HEK293 (cell line): Measurements from ENCODE around the gene LYPLAL1.

ENCODE experiments used
- CTCF ChIA-PET: fragments of 350-600 bp; formaldehyde crosslinking; extraction: SDS; loops from one replicate; lab custom pipeline; 2021; ENCODE audit warnings: antibody characterized with exemption; lab: Yijun Ruan, JAX
- POLR2A ChIA-PET: fragments of 300-600 bp; formaldehyde crosslinking; extraction: SDS; loops from one replicate; lab custom pipeline; 2020; ENCODE audit warnings: antibody characterized with exemption, inconsistent platforms; lab: Yijun Ruan, JAX
- H3K27ac ChIP-seq: fragments of 200-500 bp; sonication (Bioruptor generic); 2 replicates; pipeline ENCODE4 v1.5.1; 2014; ENCODE audit warnings: low read depth, low read length, control low read depth, inconsistent platforms; ENCODE audit errors: extremely low read depth
- H3K36me3 ChIP-seq, 2 experiments: fragments of 200-500 bp in 1 of 2; sonication (Bioruptor generic) in 1 of 2; 1 replicate in 1 of 2; 2 replicates in 1 of 2; pipeline ENCODE4 v1.5.1; 2014 to 2017; ENCODE audit warnings: inconsistent platforms in 2 of 2, low read length in 2 of 2; ENCODE audit not compliant: control insufficient read depth in 2 of 2, insufficient read depth in 1 of 2
- H3K4me1 ChIP-seq: fragments of 200-500 bp; sonication (Bioruptor generic); 2 replicates; pipeline ENCODE4 v1.5.1; 2014; ENCODE audit warnings: mild to moderate bottlenecking, low read length, inconsistent platforms; ENCODE audit not compliant: control insufficient read depth, insufficient read depth
- H3K4me3 ChIP-seq: 2 replicates; pipeline ENCODE4 v1.5.1; 2011; ENCODE audit warnings: low read depth, mild to moderate bottlenecking, control low read depth, low read length, moderate library complexity
- H3K9me3 ChIP-seq: fragments of 200-500 bp; sonication (Bioruptor generic); 2 replicates; pipeline ENCODE4 v1.5.1; 2014; ENCODE audit warnings: low read depth, low read length, inconsistent platforms; ENCODE audit not compliant: control insufficient read depth, insufficient read depth
- HOXD13 ChIP-seq: sonication (generic); formaldehyde crosslinking; IDR thresholded peaks from 2 replicates; pipeline ENCODE4 v1.8.0; 2022; ENCODE audit warnings: missing genetic modification reagents, borderline replicate concordance
- KLF7 ChIP-seq: fragments of 450-650 bp; formaldehyde crosslinking; IDR thresholded peaks from 2 replicates; pipeline ENCODE4 v1.5.1; 2016; ENCODE audit warnings: missing biosample characterization, missing genetic modification characterization, borderline replicate concordance
- MEIS1 ChIP-seq: sonication (generic); formaldehyde crosslinking; IDR thresholded peaks from 2 replicates; pipeline ENCODE4 v1.8.1; 2022; ENCODE audit warnings: missing genetic modification reagents, mild to moderate bottlenecking, borderline replicate concordance
- PRDM4 ChIP-seq: fragments of 450-650 bp; formaldehyde crosslinking; IDR thresholded peaks from 2 replicates; pipeline ENCODE4 v1.5.1; 2017; ENCODE audit warnings: missing biosample characterization, missing genetic modification characterization
- SETDB1 ChIP-seq: IDR thresholded peaks from one replicate; pipeline ENCODE4 v1.6.1; 2017; ENCODE audit warnings: mild to moderate bottlenecking, low read length, moderate library complexity, mixed read lengths; ENCODE audit not compliant: insufficient read length
- ZFP41 ChIP-seq: fragments of 450-650 bp; formaldehyde crosslinking; IDR thresholded peaks from 2 replicates; pipeline ENCODE4 v1.5.1; 2016; ENCODE audit warnings: missing biosample characterization, missing genetic modification characterization, borderline replicate concordance
- ZNF121 ChIP-seq: fragments of 450-650 bp; formaldehyde crosslinking; IDR thresholded peaks from 2 replicates; pipeline ENCODE4 v1.5.1; 2016; ENCODE audit warnings: missing biosample characterization, missing genetic modification characterization
- ZNF175 ChIP-seq: fragments of 450-650 bp; formaldehyde crosslinking; IDR thresholded peaks from 2 replicates; pipeline ENCODE4 v1.5.1; 2016; ENCODE audit warnings: missing biosample characterization, missing genetic modification characterization
- ZNF184 ChIP-seq: fragments of 450-650 bp; IDR thresholded peaks from 2 replicates; pipeline ENCODE4 v1.5.1; 2018; ENCODE audit warnings: missing biosample characterization, mild to moderate bottlenecking, missing genetic modification characterization
- ZNF335 ChIP-seq: fragments of 450-650 bp; formaldehyde crosslinking; conservative IDR thresholded peaks from 2 replicates; pipeline ENCODE4 v1.5.1; 2016; ENCODE audit warnings: missing biosample characterization, missing genetic modification characterization
- ZNF341 ChIP-seq: fragments of 450-650 bp; formaldehyde crosslinking; IDR thresholded peaks from 2 replicates; pipeline ENCODE4; 2016; ENCODE audit warnings: low read depth, missing biosample characterization, missing genetic modification characterization
- ZNF37A ChIP-seq: fragments of 450-650 bp; IDR thresholded peaks from 2 replicates; pipeline ENCODE4 v1.5.1; 2018; ENCODE audit warnings: missing biosample characterization, missing genetic modification characterization
- ZNF394 ChIP-seq: fragments of 450-650 bp; formaldehyde crosslinking; IDR thresholded peaks from 2 replicates; pipeline ENCODE4 v1.5.1; 2016; ENCODE audit warnings: missing biosample characterization, missing genetic modification characterization, mild to moderate bottlenecking, moderate library complexity, borderline replicate concordance
- ZNF555 ChIP-seq: fragments of 450-650 bp; formaldehyde crosslinking; conservative IDR thresholded peaks from 2 replicates; pipeline ENCODE4 v1.5.1; 2017; ENCODE audit warnings: missing biosample characterization, mild to moderate bottlenecking, missing genetic modification characterization, inconsistent platforms
- ZNF776 ChIP-seq: fragments of 450-650 bp; formaldehyde crosslinking; IDR thresholded peaks from 2 replicates; pipeline ENCODE4 v1.5.0; 2017; ENCODE audit warnings: missing biosample characterization, missing genetic modification characterization, borderline replicate concordance
- ZNF843 ChIP-seq: fragments of 450-650 bp; formaldehyde crosslinking; IDR thresholded peaks from 2 replicates; pipeline ENCODE4 v1.5.1; 2016; ENCODE audit warnings: missing biosample characterization, missing genetic modification characterization
- TF ChIP-seq, protein P1 (sequence below): fragments of 450-650 bp; formaldehyde crosslinking; IDR thresholded peaks from 2 replicates; pipeline ENCODE4 v1.5.1; 2016; ENCODE audit warnings: missing biosample characterization, missing genetic modification characterization
- TF ChIP-seq, protein P2 (sequence below): fragments of 450-650 bp; formaldehyde crosslinking; IDR thresholded peaks from 2 replicates; pipeline ENCODE4 v1.5.1; 2017; ENCODE audit warnings: missing biosample characterization, missing genetic modification characterization
- TF ChIP-seq, protein P3 (sequence below): fragments of 450-650 bp; formaldehyde crosslinking; IDR thresholded peaks from 2 replicates; pipeline ENCODE4 v1.5.1; 2016; ENCODE audit warnings: missing biosample characterization, missing genetic modification characterization, borderline replicate concordance

Gene LYPLAL1

DNA sequence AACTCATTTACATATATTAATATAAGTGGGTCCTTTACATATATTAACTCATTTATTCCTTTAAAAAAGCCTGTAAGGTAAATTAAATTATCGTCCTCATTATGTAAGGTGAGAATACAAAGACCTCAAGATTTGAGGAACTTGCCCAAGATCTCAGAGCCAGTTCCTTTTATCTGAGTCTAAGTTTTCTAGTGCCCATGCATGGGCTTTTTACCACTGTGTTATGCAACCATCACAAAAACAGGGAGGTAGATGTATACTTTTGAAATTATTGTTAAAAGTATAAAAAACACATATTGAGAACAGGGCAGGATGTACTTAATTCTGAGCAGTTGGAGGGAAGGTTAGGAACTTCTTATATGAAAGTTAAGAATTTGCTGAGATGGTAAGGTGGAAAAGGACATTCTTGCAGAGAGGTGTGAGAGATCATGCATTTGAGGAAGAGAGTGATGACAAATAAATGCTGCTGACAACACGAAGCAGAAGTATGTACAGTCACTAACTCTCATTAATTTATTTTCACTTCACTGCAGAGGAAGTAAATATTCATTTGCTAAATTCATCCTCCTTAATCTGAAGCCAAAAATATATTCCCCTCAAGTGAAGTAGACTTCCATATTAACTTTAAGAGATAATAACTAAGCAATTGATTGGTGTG, 28.9 kb upstream of the LYPLAL1 start:
- ChIA-PET CTCF (interaction anchor here (0.6 kb wide), 2 partner anchors 14 to 57 kb away, joined by 3 read pairs; no protein-coding TSS in a partner anchor), POLR2A (no interaction called here)
- TF ChIP-seq SETDB1 (no peak), ZNF776 (tag by site-specific recombination) (no peak), ZNF175 (tag by site-specific recombination) (no peak), ZNF335 (tag by site-specific recombination) (no peak), ZNF555 (tag by site-specific recombination) (no peak), ZFP41 (no peak), PRDM4 (no peak), HOXD13 (CRISPR knock-in tag) (no peak), ZNF37A (tag by site-specific recombination) (no peak), ZNF843 (tag by site-specific recombination) (no peak), MEIS1 (CRISPR knock-in tag) (no peak), ZNF121 (tag by site-specific recombination) (no peak), ZNF341 (tag by site-specific recombination) (no peak), ZNF184 (tag by site-specific recombination) (no peak), KLF7 (no peak), ZNF394 (tag by site-specific recombination) (no peak)
- TF ChIP-seq, protein P1, sequence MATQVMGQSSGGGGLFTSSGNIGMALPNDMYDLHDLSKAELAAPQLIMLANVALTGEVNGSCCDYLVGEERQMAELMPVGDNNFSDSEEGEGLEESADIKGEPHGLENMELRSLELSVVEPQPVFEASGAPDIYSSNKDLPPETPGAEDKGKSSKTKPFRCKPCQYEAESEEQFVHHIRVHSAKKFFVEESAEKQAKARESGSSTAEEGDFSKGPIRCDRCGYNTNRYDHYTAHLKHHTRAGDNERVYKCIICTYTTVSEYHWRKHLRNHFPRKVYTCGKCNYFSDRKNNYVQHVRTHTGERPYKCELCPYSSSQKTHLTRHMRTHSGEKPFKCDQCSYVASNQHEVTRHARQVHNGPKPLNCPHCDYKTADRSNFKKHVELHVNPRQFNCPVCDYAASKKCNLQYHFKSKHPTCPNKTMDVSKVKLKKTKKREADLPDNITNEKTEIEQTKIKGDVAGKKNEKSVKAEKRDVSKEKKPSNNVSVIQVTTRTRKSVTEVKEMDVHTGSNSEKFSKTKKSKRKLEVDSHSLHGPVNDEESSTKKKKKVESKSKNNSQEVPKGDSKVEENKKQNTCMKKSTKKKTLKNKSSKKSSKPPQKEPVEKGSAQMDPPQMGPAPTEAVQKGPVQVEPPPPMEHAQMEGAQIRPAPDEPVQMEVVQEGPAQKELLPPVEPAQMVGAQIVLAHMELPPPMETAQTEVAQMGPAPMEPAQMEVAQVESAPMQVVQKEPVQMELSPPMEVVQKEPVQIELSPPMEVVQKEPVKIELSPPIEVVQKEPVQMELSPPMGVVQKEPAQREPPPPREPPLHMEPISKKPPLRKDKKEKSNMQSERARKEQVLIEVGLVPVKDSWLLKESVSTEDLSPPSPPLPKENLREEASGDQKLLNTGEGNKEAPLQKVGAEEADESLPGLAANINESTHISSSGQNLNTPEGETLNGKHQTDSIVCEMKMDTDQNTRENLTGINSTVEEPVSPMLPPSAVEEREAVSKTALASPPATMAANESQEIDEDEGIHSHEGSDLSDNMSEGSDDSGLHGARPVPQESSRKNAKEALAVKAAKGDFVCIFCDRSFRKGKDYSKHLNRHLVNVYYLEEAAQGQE (tag by site-specific recombination) = no peak
- TF ChIP-seq, protein P2, sequence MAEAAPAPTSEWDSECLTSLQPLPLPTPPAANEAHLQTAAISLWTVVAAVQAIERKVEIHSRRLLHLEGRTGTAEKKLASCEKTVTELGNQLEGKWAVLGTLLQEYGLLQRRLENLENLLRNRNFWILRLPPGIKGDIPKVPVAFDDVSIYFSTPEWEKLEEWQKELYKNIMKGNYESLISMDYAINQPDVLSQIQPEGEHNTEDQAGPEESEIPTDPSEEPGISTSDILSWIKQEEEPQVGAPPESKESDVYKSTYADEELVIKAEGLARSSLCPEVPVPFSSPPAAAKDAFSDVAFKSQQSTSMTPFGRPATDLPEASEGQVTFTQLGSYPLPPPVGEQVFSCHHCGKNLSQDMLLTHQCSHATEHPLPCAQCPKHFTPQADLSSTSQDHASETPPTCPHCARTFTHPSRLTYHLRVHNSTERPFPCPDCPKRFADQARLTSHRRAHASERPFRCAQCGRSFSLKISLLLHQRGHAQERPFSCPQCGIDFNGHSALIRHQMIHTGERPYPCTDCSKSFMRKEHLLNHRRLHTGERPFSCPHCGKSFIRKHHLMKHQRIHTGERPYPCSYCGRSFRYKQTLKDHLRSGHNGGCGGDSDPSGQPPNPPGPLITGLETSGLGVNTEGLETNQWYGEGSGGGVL (tag by site-specific recombination) = no peak
- TF ChIP-seq, protein P3, sequence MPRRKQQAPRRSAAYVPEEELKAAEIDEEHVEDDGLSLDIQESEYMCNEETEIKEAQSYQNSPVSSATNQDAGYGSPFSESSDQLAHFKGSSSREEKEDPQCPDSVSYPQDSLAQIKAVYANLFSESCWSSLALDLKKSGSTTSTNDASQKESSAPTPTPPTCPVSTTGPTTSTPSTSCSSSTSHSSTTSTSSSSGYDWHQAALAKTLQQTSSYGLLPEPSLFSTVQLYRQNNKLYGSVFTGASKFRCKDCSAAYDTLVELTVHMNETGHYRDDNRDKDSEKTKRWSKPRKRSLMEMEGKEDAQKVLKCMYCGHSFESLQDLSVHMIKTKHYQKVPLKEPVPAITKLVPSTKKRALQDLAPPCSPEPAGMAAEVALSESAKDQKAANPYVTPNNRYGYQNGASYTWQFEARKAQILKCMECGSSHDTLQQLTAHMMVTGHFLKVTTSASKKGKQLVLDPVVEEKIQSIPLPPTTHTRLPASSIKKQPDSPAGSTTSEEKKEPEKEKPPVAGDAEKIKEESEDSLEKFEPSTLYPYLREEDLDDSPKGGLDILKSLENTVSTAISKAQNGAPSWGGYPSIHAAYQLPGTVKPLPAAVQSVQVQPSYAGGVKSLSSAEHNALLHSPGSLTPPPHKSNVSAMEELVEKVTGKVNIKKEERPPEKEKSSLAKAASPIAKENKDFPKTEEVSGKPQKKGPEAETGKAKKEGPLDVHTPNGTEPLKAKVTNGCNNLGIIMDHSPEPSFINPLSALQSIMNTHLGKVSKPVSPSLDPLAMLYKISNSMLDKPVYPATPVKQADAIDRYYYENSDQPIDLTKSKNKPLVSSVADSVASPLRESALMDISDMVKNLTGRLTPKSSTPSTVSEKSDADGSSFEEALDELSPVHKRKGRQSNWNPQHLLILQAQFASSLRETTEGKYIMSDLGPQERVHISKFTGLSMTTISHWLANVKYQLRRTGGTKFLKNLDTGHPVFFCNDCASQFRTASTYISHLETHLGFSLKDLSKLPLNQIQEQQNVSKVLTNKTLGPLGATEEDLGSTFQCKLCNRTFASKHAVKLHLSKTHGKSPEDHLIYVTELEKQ (tag by site-specific recombination) = no peak
- H3K4me3 ChIP-seq = no peak overlapping the region
- H3K9me3 ChIP-seq = no peaks in the 10 kb centered on the region
- no peaks in the 10 kb centered on the region for H3K4me1 ChIP-seq
- H3K36me3 ChIP-seq = no peaks in the 10 kb centered on the region
- no peak overlapping the region for H3K27ac ChIP-seq
